OCI-LY3 (cell line): ENCODE results near the gene ZBED1.

Experiments
- H2AFZ ChIP-seq: fragments of 200-600, 300-600 bp; shearing (Covaris generic); 2 replicates; pipeline ENCODE4 v1.6.0; 2014; ENCODE audit warnings: antibody characterized with exemption, low read depth, low read length
- H3K27ac ChIP-seq: fragments of 200-600, 300-600 bp; sonication (generic); 2 replicates; pipeline ENCODE4 v1.5.1; 2014; ENCODE audit warnings: mild to moderate bottlenecking, low read length, moderate library complexity, mixed read lengths
- H3K27me3 ChIP-seq: fragments of 200-600, 300-600 bp; sonication (generic); 2 replicates; pipeline ENCODE4 v1.6.1; 2014; ENCODE audit warnings: low read depth, low read length, mixed read lengths
- H3K36me3 ChIP-seq: fragments of 200-600, 300-600 bp; sonication (generic); replicated peaks from 2 replicates; pipeline ENCODE3; 2014; ENCODE audit warnings: low read depth, low read length, mixed read lengths
- H3K4me1 ChIP-seq: fragments of 300-600, 200-600 bp; sonication (generic); 2 replicates; pipeline ENCODE4 v1.6.1; 2014; ENCODE audit warnings: low read length, mixed read lengths
- H3K4me2 ChIP-seq: fragments of 200-600, 300-600 bp; sonication (generic); 2 replicates; pipeline ENCODE4 v1.6.1; 2014; ENCODE audit warnings: low read length, mixed read lengths
- H3K4me3 ChIP-seq: fragments of 300-600, 200-600 bp; sonication (generic); 2 replicates; pipeline ENCODE4 v1.5.1; 2014; ENCODE audit warnings: antibody characterized with exemption, mild to moderate bottlenecking, low read length, moderate library complexity
- H3K79me2 ChIP-seq: fragments of 300-600, 200-600 bp; shearing (Covaris generic); 2 replicates; pipeline ENCODE4 v1.6.1; 2014; ENCODE audit warnings: mild to moderate bottlenecking, low read length, mixed read lengths
- H3K9ac ChIP-seq: fragments of 300-600, 200-600 bp; shearing (Covaris generic); 2 replicates; pipeline ENCODE4 v1.6.0; 2014; ENCODE audit warnings: mild to moderate bottlenecking, low read length, moderate library complexity
- H3K9me3 ChIP-seq: fragments of 200-600, 300-600 bp; shearing (Covaris generic); 2 replicates; pipeline ENCODE4 v1.6.1; 2014; ENCODE audit warnings: low read length, mixed read lengths; ENCODE audit not compliant: insufficient read depth
- H4K20me1 ChIP-seq: fragments of 200-600, 300-600 bp; sonication (generic); 2 replicates; pipeline ENCODE4 v1.6.1; 2016; ENCODE audit warnings: low read length, mixed read lengths; ENCODE audit not compliant: insufficient read depth
- CTCF ChIP-seq: fragments of 200-600, 300-600 bp; sonication (generic); IDR thresholded peaks from 2 replicates; pipeline ENCODE4 v1.5.1; 2014; ENCODE audit warnings: antibody characterized with exemption, low read length, low read depth
- EZH2phosphoT487 ChIP-seq: fragments of 200-600 bp; shearing (Covaris generic); IDR thresholded peaks from 2 replicates; pipeline ENCODE4 v1.6.1; 2018; ENCODE audit warnings: antibody characterized with exemption, mixed run types, low read depth

ZBED1 gene

DNA sequence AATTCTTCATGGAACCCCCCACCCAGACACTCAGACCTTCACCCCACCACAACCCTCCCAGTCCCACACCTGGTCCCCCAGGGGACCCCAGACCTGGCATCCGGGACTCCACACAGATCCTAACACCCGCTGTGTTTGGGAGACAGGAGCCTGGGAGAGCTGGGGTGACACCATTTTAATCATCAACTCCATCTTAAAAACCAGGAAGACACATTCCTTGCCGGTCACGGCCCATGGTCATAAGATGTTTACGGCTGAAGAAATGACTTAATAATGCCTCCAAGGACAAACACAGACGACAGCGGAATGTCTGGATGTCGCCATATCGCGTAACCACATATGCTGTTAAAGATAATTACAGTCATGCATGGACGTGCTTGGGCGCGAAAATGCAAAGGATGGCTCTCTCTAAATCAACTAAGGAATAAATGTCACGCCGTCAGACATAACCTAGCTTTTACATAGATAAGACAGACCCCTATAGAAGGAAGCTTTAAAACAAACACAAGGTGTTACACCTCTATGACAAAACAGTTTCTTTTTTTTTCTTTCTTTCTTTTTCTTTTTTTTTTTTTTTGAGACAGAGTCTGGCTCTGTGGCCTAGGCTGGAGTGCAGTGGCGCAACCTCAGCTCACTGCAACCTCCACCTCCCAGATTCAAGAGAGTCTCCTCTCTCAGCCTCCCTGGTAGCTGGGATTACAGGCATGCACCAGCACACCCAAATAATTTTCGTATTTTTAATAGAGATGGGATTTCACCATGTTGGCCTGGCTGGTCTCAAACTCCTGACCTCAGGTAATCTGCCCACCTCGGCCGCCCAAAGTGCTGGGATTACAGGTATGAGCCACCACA lies 2.1 kb upstream of the ZBED1 start:
- Histone ChIP-seq H3K4me3 (no peak overlapping the region), H3K27me3 (no peaks in the 10 kb centered on the region), H3K27ac (no peak overlapping the region), H4K20me1 (peaks cover 16% of the 10 kb centered on the region), H3K36me3 (peaks cover 9% of the 10 kb centered on the region), H3K4me1 (peaks cover 25% of the 10 kb centered on the region), H3K4me2 (peak overlapping the region; percentile 25; the same call in 1 of the 2 replicates), H2AFZ (0 out of 2 replicates have a peak overlapping the region, but pooled peaks have one; percentile 8), H3K9ac (no peak overlapping the region), H3K9me3 (no peaks in the 10 kb centered on the region), H3K79me2 (peaks cover 25% of the 10 kb centered on the region)
- TF ChIP-seq CTCF (no peak), EZH2phosphoT487 (no peak)

GRCh38 chrX:2502120-2502667 lies 1.4 kb upstream of the ZBED1 start:
- H3K4me3 ChIP-seq = no peak overlapping the region
- H4K20me1 ChIP-seq = peaks cover 23% of the 10 kb centered on the region
- H3K27ac ChIP-seq = no peak overlapping the region
- H3K36me3 ChIP-seq = peaks cover 15% of the 10 kb centered on the region
- no peak for TF ChIP-seq CTCF
- no peak for TF ChIP-seq EZH2phosphoT487
- H3K9me3 ChIP-seq = no peaks in the 10 kb centered on the region
- peaks cover 32% of the 10 kb centered on the region for H3K79me2 ChIP-seq
- H3K4me1 ChIP-seq = peaks cover 32% of the 10 kb centered on the region
- H3K9ac ChIP-seq = no peak overlapping the region
- peak overlapping the region; percentile 25; the same call in 1 of the 2 replicates for H3K4me2 ChIP-seq
- H3K27me3 ChIP-seq = no peaks in the 10 kb centered on the region
- no peak overlapping the region for H2AFZ ChIP-seq

DNA sequence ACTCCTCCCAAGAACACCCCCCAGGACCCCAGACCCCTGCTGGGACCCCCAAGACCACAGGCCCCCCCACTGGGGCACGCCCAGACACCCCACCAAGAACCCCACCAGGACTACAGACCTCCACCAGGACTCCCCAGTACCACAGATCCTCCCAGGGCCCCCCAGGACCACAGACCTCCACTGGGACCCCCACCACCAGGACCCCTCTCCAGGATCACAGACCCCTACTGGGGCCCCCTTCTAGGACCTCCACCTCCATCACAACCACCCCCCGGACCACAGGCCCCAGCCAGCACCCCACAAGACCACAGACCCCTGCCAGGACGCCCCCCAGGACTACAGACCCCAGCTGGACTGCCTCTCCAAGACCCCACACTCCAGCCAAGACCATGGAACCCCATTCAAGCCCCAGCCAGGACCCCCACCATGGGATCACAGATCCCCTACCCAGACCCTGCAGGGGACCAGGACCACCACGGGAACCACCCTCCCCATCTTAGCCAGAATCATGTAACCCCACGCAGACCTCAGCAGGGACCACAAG lies 855 bp upstream of the ZBED1 start:
- H2AFZ ChIP-seq = no peak overlapping the region
- H3K36me3 ChIP-seq = peaks cover 15% of the 10 kb centered on the region
- H4K20me1 ChIP-seq = peaks cover 24% of the 10 kb centered on the region
- TF ChIP-seq EZH2phosphoT487 = no peak
- no peak for TF ChIP-seq CTCF
- peaks cover 37% of the 10 kb centered on the region for H3K79me2 ChIP-seq
- peaks cover 35% of the 10 kb centered on the region for H3K4me1 ChIP-seq
- no peaks in the 10 kb centered on the region for H3K27me3 ChIP-seq
- peak overlapping the region; percentile 95; the same call in 1 of the 2 replicates for H3K4me3 ChIP-seq
- no peaks in the 10 kb centered on the region for H3K9me3 ChIP-seq
- peak overlapping the region; percentile 69 for H3K4me2 ChIP-seq
- peak overlapping the region; percentile 97; the same call in 1 of the 2 replicates for H3K9ac ChIP-seq
- no peak overlapping the region for H3K27ac ChIP-seq
